ENCODE measurements around the gene FILIP1L.

Gene FILIP1L

GRCh38 chr3:100009276-100010086 lies 104.8 kb downstream of the FILIP1L start:
- DNase-seq (ENCODE audit: low spot score) = no peak

- no peak for DNase-seq (ENCODE audit: low spot score)
Observed at GRCh38 chr3:100008081-100008698, 106.1 kb downstream of the FILIP1L start.

GRCh38 chr3:100007313-100007712 lies 107.0 kb downstream of the FILIP1L start:
- DNase-seq (ENCODE audit: low spot score) = no peak

GRCh38 chr3:100006570-100007271 lies 107.6 kb downstream of the FILIP1L start:
- peak; percentile 30 for DNase-seq (ENCODE audit: low spot score)

GRCh38 chr3:100005665-100006393 lies 108.5 kb downstream of the FILIP1L start:
- no peak for DNase-seq (ENCODE audit: low spot score)

GRCh38 chr3:100004931-100005330 lies 109.4 kb downstream of the FILIP1L start:
- no peak for DNase-seq (ENCODE audit: low spot score)

- DNase-seq (ENCODE audit: low spot score) = no peak
Observed at GRCh38 chr3:100003609-100004503, 110.4 kb downstream of the FILIP1L start.

- no peak for DNase-seq (ENCODE audit: low spot score)
Observed at GRCh38 chr3:100002599-100003350, 111.5 kb downstream of the FILIP1L start.

GRCh38 chr3:100001526-100002270 lies 112.6 kb downstream of the FILIP1L start:
- DNase-seq (ENCODE audit: low spot score) = no peak

GRCh38 chr3:100001083-100001482 lies 113.2 kb downstream of the FILIP1L start:
- DNase-seq (ENCODE audit: low spot score) = no peak

- DNase-seq (ENCODE audit: low spot score) = no peak
Observed at GRCh38 chr3:99999536-99999935, 114.8 kb downstream of the FILIP1L start.

GRCh38 chr3:99997293-99997692 lies 117.0 kb downstream of the FILIP1L start:
- DNase-seq (ENCODE audit: low spot score) = no peak

GRCh38 chr3:99990179-99990578 lies 124.1 kb downstream of the FILIP1L start:
- no peak for DNase-seq (ENCODE audit: low spot score)

- no peak for DNase-seq (ENCODE audit: low spot score)
Observed at GRCh38 chr3:99984668-99985067, 129.6 kb downstream of the FILIP1L start.

- DNase-seq (ENCODE audit: low spot score) = no peak
Observed at GRCh38 chr3:99984139-99984538, 130.2 kb downstream of the FILIP1L start.

GRCh38 chr3:99982650-99983049 lies 131.7 kb downstream of the FILIP1L start:
- no peak for DNase-seq (ENCODE audit: low spot score)

- no peak for DNase-seq (ENCODE audit: low spot score)
Observed at GRCh38 chr3:99981138-99981537, 133.2 kb downstream of the FILIP1L start.

- no peak for DNase-seq (ENCODE audit: low spot score)
Observed at GRCh38 chr3:99980606-99981005, 133.7 kb downstream of the FILIP1L start.

- no peak for DNase-seq (ENCODE audit: low spot score)
Observed at GRCh38 chr3:99978221-99978620, 136.1 kb downstream of the FILIP1L start.

GRCh38 chr3:99976584-99976983 lies 137.7 kb downstream of the FILIP1L start:
- DNase-seq (ENCODE audit: low spot score) = no peak
